ENCODE measurements around the gene NDUFS2.

- no peak for TF ChIP-seq POLR2A (IDR thresholded peaks at IDR 0.05)
- no peak for TF ChIP-seq CTCF (IDR thresholded peaks at IDR 0.05)
These were observed 15.7 kb downstream of the NDUFS2 start for GRCh38 chr1:161217831-161218230.

Measured in lower leg skin (tissue), 3 donors.